SK-N-MC (cell line): ENCODE data around the gene NAT9.

Experiments
- DNase-seq: peaks from one replicate; pipeline ENCODE4 v3.0.0-alpha.2; 2011; ENCODE audit warnings: low read depth, low spot score
- H3K27ac ChIP-seq: fragments of 200-600 bp; sonication (generic); 2 replicates; pipeline ENCODE4 v1.5.1; 2016; ENCODE audit warnings: mixed run types
- H3K36me3 ChIP-seq: fragments of 200-600 bp; sonication (generic); 2 replicates; pipeline ENCODE4 v1.6.1; 2017; ENCODE audit warnings: antibody characterized with exemption, low read length, mixed read lengths; ENCODE audit not compliant: insufficient read depth
- H3K4me3 ChIP-seq: fragments of 200-600 bp; sonication (generic); 2 replicates; pipeline ENCODE4 v1.5.1; 2016
- H3K9ac ChIP-seq: fragments of 200-600 bp; sonication (generic); 2 replicates; pipeline ENCODE4 v1.8.0; 2017; ENCODE audit warnings: mixed run types, mixed read lengths; ENCODE audit not compliant: insufficient read length
- H3K9me3 ChIP-seq: fragments of 200-600 bp; sonication (generic); 2 replicates; pipeline ENCODE4 v1.6.1; 2017; ENCODE audit warnings: low read depth, mild to moderate bottlenecking, antibody characterized with exemption, low read length, moderate library complexity, mixed read lengths
- EZH2 ChIP-seq: fragments of 200-600 bp; sonication (generic); IDR thresholded peaks from one replicate; pipeline ENCODE4 v1.6.1; 2017; ENCODE audit warnings: antibody characterized with exemption
- FOXP2 ChIP-seq: optimal IDR thresholded peaks from 2 replicates; pipeline ENCODE3; 2011; ENCODE audit warnings: mild to moderate bottlenecking, moderate library complexity; ENCODE audit not compliant: insufficient read depth; ENCODE audit errors: extremely low read length, control extremely low read depth
- POLR2AphosphoS5 ChIP-seq: IDR thresholded peaks from 2 replicates; pipeline ENCODE4 v1.6.1; 2012; ENCODE audit warnings: mild to moderate bottlenecking, low read depth, low read length, borderline replicate concordance

NAT9 gene

DNA sequence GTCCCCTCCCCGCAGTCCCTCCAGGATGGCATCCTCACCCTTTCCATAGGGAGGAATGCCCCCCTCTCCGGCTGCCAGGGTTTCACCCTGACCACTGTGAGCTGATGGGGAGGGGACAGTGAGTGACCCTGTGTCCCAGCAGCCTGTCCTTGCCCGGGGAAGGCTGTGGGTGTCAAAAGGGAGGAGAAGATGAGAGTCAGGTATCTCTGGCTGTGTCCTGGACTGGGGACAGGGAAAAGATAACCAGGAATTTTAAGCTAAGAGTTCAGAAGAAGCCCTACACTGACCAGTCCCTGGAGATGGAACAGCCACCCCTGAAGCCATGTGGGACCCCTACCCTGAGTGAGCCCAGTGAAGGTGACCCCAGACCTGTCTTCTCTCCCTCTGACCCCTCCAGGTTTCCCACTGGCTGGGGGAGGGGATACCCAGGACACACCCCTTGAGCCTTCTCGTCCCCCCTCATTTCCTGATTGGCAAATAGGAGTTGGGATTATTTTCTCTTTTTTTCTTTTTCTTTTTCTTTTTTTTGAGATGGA is 11.3 kb downstream of the NAT9 start:
- no peak for DNase-seq
- Histone ChIP-seq H3K27ac (no peak overlapping the region), H3K36me3 (no peaks in the 10 kb centered on the region), H3K9me3 (no peaks in the 10 kb centered on the region), H3K9ac (no peak overlapping the region), H3K4me3 (no peak overlapping the region)
- TF ChIP-seq EZH2 = no peak
- no peak for TF ChIP-seq FOXP2
- no peak for TF ChIP-seq POLR2AphosphoS5

- no peaks in the 10 kb centered on the region for H3K36me3 ChIP-seq
- no peak overlapping the region for H3K4me3 ChIP-seq
- no peak for DNase-seq
- TF ChIP-seq FOXP2 (no peak), EZH2 (no peak), POLR2AphosphoS5 (no peak)
- H3K9ac ChIP-seq = no peak overlapping the region
- no peaks in the 10 kb centered on the region for H3K9me3 ChIP-seq
- no peak overlapping the region for H3K27ac ChIP-seq
These were observed 12.4 kb downstream of the NAT9 start for GRCh38 chr17:74763565-74764387.

- Histone ChIP-seq H3K9me3 (no peaks in the 10 kb centered on the region), H3K36me3 (no peaks in the 10 kb centered on the region), H3K27ac (no peak overlapping the region), H3K4me3 (no peak overlapping the region), H3K9ac (no peak overlapping the region)
- TF ChIP-seq POLR2AphosphoS5 = no peak
- no peak for DNase-seq
These were observed 14.2 kb downstream of the NAT9 start for GRCh38 chr17:74761931-74762330.

- Histone ChIP-seq H3K9ac (no peak overlapping the region), H3K4me3 (no peak overlapping the region), H3K9me3 (no peaks in the 10 kb centered on the region), H3K36me3 (no peaks in the 10 kb centered on the region), H3K27ac (no peak overlapping the region)
- no peak for TF ChIP-seq FOXP2
- no peak for TF ChIP-seq POLR2AphosphoS5
- TF ChIP-seq EZH2 = no peak
- no peak for DNase-seq
These were observed 14.7 kb downstream of the NAT9 start for GRCh38 chr17:74761419-74761818.

DNA sequence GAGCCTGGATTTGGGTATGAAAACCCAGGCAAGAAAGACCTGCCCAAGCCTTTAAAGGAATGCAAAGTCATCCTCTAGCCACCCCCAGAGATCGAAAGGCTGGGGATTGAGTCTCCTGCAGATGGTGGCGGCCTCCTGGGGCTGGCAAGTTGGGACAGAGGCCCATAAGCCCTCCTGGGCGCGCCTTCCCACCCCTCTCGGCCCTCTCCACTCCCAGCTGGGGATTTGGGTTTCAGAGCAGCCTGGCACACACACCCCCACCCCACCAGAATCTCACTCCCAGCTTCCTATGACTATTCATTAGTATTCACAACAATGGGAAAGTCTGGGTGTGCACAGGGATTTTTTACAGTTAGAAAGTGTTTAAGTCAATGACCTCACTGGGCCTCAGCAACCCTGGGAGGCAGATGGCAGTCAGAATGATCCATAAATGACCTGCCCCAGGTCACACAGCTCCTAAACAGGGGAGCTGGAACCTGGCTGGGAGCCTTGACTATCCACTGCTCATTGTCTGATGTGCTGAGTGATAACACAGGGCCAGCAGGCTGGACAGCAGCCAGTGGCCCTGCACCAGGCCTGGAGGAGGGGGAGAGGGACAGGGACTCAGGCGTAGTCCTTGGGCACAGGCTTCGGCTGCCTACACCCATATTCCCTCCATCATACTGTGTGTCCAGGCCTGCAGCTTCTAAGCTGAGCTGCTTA is 15.6 kb downstream of the NAT9 start:
- peak overlapping the region; percentile 58; the same call in 1 of the 2 replicates for H3K27ac ChIP-seq

GRCh38 chr17:74759941-74760340 is 16.2 kb downstream of the NAT9 start:
- no peak for DNase-seq
- no peak overlapping the region for H3K4me3 ChIP-seq
- no peaks in the 10 kb centered on the region for H3K36me3 ChIP-seq
- peak overlapping the region; percentile 58; the same call in 1 of the 2 replicates for H3K27ac ChIP-seq
- no peak for TF ChIP-seq POLR2AphosphoS5
- TF ChIP-seq FOXP2 = no peak
- TF ChIP-seq EZH2 = no peak
- no peaks in the 10 kb centered on the region for H3K9me3 ChIP-seq
- H3K9ac ChIP-seq = peak overlapping the region; percentile 5

More for the DNA sequence above, 15.6 kb downstream of the NAT9 start:
- Histone ChIP-seq H3K4me3 (no peak overlapping the region), H3K9ac (peak overlapping the region; percentile 5), H3K9me3 (no peaks in the 10 kb centered on the region), H3K36me3 (no peaks in the 10 kb centered on the region)
- no peak for TF ChIP-seq EZH2
- TF ChIP-seq FOXP2 = no peak
- TF ChIP-seq POLR2AphosphoS5 = no peak
- DNase-seq = no peak

- TF ChIP-seq FOXP2 (no peak), POLR2AphosphoS5 (no peak), EZH2 (no peak)
- DNase-seq = no peak
- no peaks in the 10 kb centered on the region for H3K36me3 ChIP-seq
- no peak overlapping the region for H3K27ac ChIP-seq
- H3K9me3 ChIP-seq = no peaks in the 10 kb centered on the region
- H3K4me3 ChIP-seq = no peak overlapping the region
- no peak overlapping the region for H3K9ac ChIP-seq
These were observed 16.8 kb downstream of the NAT9 start for GRCh38 chr17:74759243-74759801.

DNA sequence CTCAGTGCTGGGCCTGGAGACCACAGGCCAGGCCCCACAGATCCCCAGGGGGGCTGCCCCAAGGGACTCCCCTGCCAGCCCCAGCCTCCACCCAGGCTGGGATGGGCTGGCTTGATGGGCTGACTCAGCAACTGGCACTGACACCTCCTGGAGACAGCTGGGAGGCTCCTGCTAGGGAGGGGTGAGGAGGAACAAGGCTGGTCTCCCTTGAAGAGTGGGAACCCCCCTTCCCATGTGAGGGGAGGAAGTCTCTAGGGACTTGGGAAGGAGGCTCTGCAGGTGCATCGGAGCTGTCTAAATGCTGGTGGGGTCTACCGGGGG is 17.3 kb downstream of the NAT9 start:
- H3K9ac ChIP-seq = no peak overlapping the region
- H3K27ac ChIP-seq = no peak overlapping the region
- H3K4me3 ChIP-seq = no peak overlapping the region; the same call in 1 of the 2 replicates
- no peaks in the 10 kb centered on the region for H3K36me3 ChIP-seq
- DNase-seq = no peak
- no peak for TF ChIP-seq POLR2AphosphoS5
- no peak for TF ChIP-seq EZH2
- TF ChIP-seq FOXP2 = no peak
- no peaks in the 10 kb centered on the region for H3K9me3 ChIP-seq
